SK-N-SH (cell line): ENCODE results near the gene GPR161.

Experiments used
- CHD2 ChIP-seq: fragments of 150-350 bp; IDR thresholded peaks from 2 replicates; pipeline ENCODE4 v1.6.1; 2018; ENCODE audit warnings: low read length; ENCODE audit not compliant: partially characterized antibody
- CTCF ChIP-seq: fragments of 200-600 bp; sonication (generic); IDR thresholded peaks from 2 replicates; pipeline ENCODE4 v1.6.1; 2017; ENCODE audit warnings: antibody characterized with exemption, mild to moderate bottlenecking, moderate library complexity
- FOSL2 ChIP-seq: IDR thresholded peaks from 2 replicates; pipeline ENCODE4 v1.4.0; 2012; ENCODE audit warnings: low read depth, mild to moderate bottlenecking, moderate library complexity, borderline replicate concordance
- REST ChIP-seq: IDR thresholded peaks from 2 replicates; pipeline ENCODE4 v1.6.1; 2012; ENCODE audit warnings: mild to moderate bottlenecking, low read depth, low read length, moderate library complexity
- TAF1 ChIP-seq: IDR thresholded peaks from 2 replicates; pipeline ENCODE4 v1.6.1; 2012; ENCODE audit warnings: low read depth, mild to moderate bottlenecking, low read length, moderate library complexity, borderline replicate concordance
- TF ChIP-seq, protein P1 (sequence below): IDR thresholded peaks from 2 replicates; pipeline ENCODE4; 2012

DNA sequence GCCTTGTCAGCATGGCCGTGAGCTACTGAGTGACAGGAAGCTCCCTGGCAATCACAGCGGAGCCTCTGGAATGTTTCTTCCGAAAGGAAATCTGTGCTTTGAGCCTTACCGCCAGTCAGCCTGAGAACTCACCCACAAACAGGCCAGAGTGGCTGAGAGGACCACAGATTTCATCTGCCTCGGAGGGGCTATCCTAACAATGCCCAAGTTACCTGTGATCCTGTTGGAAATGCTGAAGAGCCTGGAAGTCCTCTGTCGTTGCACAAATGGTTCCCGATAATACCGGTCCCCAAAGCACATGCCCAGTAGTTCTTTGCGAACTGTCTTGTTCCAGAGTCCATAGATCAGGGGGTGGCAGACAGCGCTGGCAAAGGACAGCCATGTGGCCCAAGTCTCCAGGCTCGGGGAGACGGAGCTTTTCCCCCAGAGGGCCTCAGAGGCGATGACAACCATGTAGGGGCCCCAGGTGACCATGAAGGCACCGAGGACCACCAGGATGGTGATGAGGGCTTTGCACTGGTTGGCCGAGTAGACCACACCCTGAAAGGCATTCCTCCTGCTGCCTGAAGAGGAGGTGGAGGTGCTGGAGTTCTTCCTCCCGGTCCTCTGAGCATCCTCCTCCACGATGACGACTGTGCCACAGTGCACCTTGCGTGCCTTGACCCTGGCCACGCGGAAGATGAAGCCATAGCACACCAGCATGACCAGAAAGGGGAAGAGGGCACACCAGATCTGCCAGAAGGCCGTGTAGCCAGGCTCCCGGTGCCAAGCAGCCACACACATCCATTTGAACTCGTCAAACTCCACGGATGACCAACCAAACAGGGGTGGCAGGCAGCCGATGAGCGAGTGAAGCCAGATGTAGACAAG lies 40.2 kb downstream of the GPR161 start:
- no peak for TF ChIP-seq CTCF
- no peak for TF ChIP-seq TAF1
- no peak for TF ChIP-seq CHD2
- TF ChIP-seq, protein P1, sequence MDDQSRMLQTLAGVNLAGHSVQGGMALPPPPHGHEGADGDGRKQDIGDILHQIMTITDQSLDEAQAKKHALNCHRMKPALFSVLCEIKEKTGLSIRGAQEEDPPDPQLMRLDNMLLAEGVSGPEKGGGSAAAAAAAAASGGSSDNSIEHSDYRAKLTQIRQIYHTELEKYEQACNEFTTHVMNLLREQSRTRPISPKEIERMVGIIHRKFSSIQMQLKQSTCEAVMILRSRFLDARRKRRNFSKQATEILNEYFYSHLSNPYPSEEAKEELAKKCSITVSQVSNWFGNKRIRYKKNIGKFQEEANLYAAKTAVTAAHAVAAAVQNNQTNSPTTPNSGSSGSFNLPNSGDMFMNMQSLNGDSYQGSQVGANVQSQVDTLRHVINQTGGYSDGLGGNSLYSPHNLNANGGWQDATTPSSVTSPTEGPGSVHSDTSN = no peak
- TF ChIP-seq FOSL2 = no peak
- no peak for TF ChIP-seq REST
